GM19372 (cell line): ENCODE measurements around the gene HIRA.
"Not testable (repeated sequence)": the region's sequence is repeated elsewhere in the genome, so short reads cannot be mapped to it uniquely, and the experiment has no call there.

Experiments used
- ATAC-seq: cut with Tn5 transposase; IDR thresholded peaks from one replicate; pipeline ENCODE4 v1.9.1; 2021; ENCODE audit warnings: mild to moderate bottlenecking, low read depth, moderate library complexity; ENCODE audit not compliant: unreplicated experiment

Gene HIRA

DNA sequence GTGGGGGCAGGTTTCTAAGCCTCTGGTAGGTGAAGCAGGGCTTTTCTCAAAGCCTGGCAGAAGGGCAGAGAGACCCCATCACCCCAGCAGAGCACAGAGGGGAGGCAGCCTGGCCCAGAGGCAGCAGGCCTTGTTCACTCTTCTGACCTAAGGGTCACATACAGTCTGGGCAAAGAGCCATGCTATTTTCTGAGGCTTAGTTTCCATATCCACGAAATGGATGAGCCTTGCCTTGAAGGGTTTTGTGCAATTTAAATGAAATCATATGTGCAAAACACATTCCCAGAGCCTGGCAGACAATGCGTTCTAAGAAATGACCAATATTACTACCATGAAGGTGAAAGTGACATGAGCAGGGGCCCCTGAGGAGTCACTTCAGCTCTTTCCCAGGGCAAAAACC is 44.5 kb downstream of the HIRA start:
- no peak for ATAC-seq

DNA sequence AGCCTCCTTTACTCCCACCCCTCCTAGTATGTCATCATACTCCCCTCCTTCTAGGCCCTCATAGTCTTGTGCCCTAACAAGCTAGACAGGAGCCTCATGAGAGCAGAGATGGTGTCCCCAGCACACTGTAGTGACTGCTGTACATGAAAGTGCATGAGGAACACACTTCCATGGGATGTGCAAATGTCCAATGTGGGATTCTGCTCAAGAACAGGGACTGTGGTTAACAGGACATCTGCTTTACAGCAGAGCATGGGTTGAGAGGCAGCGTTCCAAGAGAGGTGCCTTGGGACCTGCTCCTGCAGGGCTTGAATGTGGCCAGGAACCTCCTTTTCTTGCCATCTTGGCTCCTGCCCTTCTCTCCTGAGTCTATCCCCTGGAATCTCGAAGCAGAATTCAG is 45.3 kb downstream of the HIRA start:
- no peak for ATAC-seq

DNA sequence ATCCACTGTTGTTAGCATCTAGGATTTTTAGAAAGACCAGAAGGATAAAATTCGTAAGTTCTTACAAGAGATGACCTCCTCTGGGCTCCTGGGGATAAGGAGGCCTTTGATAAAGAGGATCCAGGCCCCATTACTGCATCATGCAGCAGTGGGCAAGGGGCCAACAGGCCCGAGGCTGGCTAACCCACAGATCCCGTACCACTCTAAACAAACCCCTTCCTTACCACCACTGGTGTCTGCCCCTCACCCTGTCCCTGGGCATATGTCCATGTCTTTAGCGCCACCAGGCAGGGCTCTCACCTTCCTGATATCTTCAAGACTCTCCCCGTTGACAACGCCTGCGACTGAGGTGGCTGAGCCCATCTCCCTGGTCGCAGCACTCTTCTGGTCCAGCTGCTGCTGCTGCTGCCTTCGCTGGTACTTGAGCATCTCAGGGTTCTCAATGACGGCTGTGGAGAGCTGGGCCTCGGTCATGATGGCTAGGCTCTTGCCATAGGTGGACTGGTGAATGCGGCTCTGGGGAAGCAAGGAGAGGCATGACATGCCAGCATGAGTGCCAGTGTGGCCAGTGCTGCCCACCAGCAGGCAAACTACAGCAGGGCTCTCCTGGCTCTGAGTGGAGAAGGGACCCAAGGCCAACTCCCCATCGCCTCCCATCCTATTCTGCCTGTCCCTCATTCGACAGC is 46.2 kb downstream of the HIRA start:
- ATAC-seq, result no peak

DNA sequence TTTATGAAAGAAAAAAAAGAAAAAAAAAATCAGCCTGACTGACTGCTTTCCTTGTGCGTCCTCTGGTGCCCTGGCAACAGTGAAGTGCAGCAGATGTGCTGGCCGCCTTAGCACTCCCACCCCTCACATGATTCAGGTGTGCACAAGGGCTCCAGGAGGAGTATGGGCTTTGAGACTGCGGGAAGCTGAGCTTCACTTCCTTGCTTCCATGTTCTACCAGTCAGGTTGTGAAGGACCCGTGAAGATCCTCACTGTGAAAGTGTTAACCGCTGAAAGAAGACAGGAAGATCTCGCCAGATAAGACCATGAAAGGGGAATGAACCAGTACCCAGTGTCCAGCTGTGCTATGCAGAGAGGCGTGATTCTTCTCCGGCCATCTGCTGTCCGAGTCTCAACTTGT is 48.2 kb downstream of the HIRA start:
- ATAC-seq, result no peak

DNA sequence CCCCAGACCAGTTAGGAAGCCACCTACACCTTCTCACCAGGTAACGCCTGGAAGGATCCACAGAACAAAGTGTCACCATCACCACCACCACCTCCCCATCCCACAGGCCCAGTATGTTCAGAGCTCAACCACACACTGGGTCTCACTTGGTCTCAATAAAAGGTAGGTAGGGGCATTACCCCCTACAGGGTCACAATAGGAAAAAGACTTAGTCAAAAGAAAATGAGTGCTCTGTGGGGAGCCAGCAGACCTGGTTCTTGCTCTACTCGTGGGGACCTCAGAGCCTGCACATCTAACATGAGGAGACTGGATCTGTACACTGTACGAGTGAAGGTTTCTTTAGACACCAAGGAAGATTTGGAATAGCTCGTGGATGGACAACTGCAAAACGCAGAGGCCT is 49.3 kb downstream of the HIRA start:
- no peak for ATAC-seq

DNA sequence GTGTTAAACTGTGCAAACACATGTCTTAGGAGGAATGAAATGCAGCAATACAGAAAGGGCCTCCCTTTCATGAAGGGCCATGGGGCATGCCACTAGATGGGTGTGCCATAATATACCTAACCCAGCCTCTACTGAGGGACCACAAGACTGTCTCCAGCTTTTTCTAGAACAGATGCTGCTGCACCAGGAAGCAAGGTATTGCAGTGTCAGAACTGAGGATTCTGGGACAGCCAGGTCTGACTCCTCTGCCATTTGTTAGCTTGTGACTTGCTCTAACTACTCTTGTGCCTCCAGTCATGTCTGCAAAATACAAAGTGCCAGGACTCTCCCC is 53.2 kb downstream of the HIRA start:
- no peak for ATAC-seq

DNA sequence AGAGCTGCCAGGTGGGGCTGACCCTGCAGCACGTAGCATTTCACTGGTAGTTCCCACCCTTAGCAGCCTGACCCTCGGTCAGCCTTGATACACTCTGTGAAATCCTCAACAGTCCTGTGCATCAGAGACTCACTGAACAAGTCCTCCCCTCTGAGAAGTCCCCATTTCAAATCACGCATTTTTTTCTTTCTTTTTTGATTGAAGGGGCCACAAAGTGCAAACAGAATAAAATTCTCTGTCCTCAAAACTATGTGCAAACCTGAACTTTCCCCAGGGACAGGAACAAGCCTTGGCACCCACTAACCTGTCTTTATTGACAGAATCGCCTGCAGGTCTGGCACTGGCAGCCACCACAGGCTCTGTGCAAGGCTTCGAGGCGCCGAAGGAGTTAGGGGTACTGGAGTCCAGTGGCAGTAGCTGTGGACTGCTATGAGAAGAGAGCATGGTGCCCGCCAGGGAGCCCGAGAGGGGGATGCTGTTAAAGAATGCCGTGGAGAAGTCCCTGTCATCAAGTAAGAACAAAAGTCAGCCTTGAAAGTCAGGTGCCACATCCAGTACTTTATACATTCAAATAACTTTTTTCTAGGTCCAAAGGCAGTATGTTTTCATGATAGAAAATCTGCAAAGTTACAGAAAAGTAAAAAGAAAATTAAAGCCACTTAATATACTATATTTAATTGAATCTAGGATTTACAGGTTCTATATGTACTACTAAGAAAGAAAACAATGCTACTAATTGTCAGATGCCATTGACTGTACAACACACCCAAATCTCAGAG is 53.8 kb downstream of the HIRA start:
- no peak for ATAC-seq

DNA sequence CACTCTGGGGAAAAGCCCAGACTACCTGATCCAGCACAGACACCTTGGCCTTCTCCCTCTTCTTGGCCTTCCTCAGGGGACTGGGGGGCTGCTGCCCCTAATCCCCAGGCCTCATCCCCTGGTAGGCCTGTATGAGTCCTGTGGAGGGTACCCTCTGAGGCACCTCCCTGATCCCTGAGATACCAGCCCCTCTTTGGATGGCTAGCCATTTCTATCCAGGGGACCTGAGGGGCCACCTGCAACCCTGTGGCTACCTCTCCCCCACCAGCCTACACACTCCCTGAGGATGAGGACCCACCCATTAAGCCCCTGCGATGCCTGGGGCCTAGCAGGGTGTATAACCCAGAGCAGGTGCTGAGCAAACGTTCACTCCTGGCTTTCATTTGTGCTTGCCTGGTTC is 54.6 kb downstream of the HIRA start:
- ATAC-seq, result no peak

DNA sequence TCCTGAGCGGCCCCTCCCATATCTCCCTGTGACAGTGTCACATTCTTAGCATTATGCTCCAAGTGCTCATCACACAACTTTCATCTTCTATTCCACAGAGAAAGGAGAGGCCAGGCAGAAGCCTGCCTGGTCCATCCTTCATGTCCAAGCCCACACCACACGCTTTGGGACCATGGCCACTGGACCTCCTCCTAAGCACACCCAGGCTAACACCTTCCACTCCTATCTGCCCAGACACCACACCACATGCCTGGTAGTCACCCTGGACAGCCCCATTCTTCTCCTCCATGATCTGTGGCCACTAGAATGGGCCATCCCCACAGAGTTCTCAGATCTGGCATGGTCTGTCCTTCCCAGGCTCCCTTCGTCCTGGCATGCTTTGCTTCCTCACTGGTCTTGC is 55.3 kb downstream of the HIRA start:
- no peak for ATAC-seq

DNA sequence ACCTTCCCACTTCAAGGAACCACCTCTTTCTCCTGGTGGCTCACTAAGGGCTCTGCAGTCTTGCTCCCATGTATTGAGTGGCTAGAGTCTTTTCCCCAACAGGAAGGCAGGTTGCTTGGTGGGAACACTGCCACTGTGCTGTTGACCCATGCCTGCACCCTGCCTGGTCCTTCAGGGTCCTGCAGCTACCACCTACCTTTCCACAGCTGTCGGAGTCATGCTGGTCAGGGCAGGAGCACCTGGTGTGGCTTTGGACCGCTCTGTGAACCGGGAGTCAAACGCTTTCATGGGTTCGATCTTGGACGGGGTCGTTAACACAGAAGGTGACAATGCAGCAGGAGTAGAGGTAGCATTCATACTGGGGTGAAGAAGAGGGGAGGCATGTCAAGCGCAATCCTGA is 56.1 kb downstream of the HIRA start:
- ATAC-seq, result no peak

DNA sequence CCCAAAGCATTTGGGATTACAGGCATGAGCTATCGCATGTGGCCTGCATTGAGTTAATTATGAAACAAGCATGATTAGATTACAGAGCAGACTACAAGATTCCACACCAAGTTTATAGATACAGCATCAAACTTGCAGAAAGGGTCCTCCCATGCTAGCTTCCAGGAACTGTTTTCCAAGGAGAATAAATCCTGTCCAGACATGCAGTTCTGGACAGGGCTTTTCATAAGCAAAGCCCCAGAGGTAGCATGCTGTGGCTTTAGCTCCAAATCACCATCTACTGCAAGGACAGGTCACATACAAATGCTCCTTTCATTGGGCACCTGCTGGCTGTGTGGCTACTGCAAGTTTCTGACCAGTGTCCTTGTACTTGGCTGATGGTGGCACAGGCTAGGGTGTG is 57.1 kb downstream of the HIRA start:
- no peak for ATAC-seq

DNA sequence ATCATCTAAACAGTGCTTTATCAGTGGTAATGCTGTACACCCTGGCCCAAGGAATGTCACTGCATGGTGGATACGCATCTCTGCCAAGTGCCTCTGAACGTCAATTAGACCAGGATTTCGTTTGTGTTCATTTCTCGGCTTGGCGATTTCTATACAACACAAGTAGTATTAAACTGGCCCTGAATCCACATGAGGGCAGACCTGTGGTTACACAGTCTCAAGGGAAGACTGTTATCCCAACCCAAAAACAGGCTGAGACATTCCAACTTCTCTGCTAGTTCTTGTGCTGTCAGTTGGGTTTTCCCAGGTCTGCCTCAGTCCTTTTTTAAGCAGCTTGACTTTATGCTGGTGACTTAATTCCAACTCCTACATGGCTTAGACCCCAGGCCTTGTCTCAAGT is 58.1 kb downstream of the HIRA start:
- no peak for ATAC-seq

DNA sequence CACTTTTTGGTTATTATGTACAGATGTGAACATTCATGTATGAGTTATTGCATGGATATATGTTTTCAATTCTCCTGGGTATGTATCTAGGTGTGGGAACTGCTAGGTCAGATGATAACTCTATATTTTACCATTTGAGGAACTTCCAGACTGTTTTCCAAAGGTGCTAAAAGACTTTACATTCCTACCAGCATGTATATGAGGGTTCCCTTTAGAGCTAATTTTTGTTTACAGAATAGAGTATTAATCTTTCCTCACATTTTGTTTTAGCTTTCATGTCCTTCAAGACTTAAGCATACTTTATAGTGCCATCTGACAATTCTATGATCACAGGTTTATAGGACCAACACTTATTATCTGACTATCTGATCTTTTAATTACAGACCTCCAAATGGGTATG is 59.6 kb downstream of the HIRA start:
- ATAC-seq, result no peak

DNA sequence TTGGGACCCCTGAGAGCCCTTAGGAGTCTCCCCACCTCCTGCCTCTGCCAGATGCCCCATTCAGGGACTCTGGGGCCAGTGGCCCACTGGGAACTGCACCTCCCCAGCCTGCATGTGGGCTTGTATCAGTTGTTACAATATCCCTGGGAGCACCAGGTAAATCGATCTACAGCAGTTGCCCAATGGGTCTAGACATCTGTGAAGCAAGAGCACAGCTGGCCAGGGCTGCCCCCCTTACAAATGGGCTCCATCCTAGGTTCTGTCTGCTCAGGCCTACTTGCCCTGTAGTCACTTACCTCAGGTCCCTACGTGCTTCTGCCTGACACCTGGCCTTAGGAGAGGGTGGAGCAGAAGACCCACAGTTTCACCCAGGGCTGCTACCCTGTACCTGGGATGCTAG is 62.7 kb downstream of the HIRA start:
- no peak for ATAC-seq

DNA sequence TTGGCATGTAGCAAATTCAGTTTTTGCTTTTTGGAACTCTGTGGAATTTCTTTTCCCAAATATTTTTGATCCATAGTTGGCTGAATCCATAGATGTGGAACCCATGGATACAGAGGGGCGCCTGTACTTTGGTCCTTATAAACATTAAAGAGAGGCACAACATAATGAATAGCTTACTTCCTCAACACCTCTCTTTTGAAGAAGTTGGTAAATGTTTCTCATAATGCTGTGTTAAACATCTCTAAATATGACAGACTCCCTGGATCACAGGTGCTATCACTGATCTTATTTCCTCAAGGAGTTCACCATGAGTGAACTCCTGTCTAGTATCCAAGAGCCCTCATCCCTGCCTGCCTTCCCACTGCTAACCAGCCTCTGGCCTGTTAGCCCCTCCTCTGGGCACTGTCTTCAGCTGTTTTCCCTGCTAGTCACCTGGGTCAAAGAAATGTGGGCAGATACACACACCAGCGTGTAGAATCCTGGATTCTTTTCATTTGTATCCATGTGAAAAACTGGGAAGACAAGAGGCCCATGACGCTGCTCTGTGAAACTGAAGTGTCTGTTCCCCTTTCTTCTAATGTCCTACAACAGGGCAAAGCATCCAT is 63.7 kb downstream of the HIRA start:
- ATAC-seq, result no peak

DNA sequence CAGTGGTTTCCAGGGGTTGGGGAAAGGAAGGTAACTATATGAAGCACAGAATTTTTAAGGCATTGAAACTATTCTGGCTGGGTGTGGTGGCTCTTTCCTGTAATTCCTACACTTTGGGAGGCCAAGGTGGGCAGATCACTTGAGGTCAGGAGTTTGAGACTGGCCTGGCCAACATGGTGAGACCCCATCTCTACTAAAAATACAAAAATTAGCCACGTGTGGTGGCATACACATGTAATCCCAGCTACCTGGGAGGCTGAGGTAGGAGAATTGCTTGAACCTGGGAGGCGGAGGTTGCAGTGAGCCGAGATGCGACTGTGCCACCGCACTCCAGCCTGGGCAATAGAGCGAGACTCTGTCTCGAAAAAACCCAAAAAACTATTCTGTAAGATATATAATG is 68.0 kb downstream of the HIRA start:
- ATAC-seq, result not testable (repeated sequence)

DNA sequence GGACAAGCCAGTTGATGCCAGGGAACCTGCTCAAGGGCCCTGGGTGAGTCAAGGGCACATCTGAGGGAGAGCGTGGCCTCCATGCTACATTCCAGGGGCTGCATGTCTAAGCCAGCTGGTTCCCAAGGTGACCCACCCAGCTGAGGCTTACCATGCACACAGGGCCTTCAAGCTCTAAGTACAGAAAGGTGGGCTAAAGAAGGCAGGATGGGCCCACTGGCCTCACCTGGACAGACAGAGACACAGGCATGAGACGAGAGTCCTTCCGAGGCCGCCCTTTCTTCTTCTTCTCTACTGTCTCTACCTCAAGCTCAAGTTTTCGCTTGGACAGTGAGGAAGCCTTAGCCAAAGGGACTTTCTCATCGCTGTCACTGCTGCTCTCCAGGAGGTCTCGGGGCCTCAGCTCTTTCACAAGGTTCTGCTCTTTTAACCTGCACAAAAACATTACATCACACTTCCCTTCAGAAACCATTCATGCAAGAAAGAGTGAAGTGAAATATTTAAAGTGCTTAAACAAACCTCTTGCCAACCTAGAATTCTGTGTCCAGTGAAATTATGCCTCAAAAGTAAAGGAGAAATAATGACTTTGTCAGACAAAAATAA is 69.9 kb downstream of the HIRA start:
- ATAC-seq, result peak; percentile 83

DNA sequence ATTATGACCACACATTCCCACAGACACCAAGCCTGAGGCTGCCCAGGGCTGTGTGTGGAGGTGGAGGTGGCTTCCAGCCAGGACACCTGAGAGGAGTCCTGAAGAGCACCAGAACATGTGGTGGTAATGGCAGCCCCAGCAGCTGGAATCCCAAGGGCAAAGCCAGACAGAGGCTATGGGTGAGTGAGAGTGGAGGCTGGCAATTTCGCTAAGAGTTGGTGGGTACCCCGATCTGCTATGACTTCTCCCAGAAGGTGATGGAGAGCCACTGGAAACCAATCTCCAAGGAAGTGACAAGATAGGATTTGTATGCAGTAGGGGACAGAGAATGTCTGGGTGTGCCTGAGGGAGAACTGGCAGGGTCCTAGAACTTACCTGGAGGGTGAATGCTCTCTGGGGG is 70.7 kb downstream of the HIRA start:
- ATAC-seq, result no peak

DNA sequence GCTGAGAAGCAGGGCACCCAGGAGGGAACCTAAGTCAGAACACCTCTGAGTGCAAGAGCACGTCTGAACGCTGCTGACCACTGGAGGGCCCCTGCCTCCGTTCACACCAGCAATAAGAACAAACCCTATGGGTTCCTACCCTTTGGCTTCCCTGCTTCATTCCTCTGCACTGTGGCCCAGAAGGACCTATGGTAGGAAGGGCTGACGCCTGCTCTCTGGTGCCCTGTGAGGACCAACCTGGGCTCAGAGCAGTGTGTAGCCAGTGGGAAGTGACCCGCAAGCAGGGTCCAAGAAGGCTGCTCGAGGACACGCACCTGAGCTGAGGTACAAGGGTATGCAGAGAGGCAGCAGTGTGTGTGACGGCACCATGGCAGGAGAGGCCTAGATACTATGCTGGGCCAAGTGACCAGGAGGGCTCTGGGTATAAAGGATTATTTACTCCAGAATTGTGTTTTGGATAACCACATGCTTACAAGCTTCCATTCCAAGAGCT is 71.2 kb downstream of the HIRA start:
- no peak for ATAC-seq

DNA sequence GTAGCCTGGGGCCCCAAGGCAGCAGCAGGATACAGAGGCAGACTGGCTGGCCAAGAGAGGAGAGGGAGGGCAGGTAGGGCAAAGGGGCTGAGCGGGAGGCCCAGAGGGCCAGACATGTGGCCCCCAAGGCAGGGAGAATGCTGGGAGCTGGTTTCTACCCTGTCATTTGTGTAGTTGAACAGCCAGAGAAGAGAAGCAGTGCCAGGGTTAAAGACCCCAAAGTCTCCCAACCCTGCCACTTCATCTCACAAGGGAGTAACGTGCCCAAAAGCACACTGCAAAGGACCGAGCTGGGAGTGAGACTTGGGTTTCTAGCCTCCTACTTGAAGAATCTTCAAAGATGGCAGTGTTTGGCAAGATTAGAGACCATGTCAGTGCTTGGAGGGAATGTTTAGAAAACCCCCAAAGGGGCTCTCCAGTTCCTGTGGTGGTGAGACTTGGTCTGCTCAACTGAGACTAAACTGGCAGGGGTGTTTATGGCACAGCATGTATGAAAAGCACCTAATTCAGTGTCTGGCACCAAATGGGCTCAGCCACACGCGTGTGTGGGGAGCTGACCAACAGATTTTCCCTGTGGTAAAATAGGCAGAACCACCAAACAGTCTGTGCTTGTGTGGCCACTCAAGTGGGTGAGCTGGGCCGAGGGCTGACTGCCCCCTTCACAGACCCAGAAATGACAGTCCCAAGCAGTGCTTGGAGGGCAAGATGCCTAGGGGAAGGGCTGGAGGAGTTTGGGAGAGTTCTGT is 71.8 kb downstream of the HIRA start:
- ATAC-seq, result no peak
